Endothelial cell (in vitro differentiated cells): ENCODE measurements around the gene KIFBP. TPM values are rescaled to one million over a fixed set of nuclear protein-coding genes. Genes with fewer than 3 reads are reported as not detected.
"Not testable (repeated sequence)": the region's sequence is repeated elsewhere in the genome, so short reads cannot be mapped to it uniquely, and the experiment has no call there.

ENCODE experiments used
- DNase-seq: peaks from one replicate; pipeline ENCODE4 v3.0.0; 2021; ENCODE audit warnings: low spot score
- H3K27ac Mint-ChIP-seq: one replicate; pipeline ENCODE4 v1.8.0; 2021; ENCODE audit warnings: mixed read lengths, inconsistent platforms; ENCODE audit not compliant: unreplicated experiment
- H3K27me3 Mint-ChIP-seq: one replicate; pipeline ENCODE4 v1.8.0; 2021; ENCODE audit warnings: mild to moderate bottlenecking, moderate library complexity, mixed read lengths, inconsistent platforms; ENCODE audit not compliant: unreplicated experiment
- H3K36me3 Mint-ChIP-seq: one replicate; pipeline ENCODE4 v1.8.0; 2021; ENCODE audit warnings: mild to moderate bottlenecking, low read depth, mixed read lengths, inconsistent platforms; ENCODE audit not compliant: unreplicated experiment
- H3K4me1 Mint-ChIP-seq: one replicate; pipeline ENCODE4 v1.8.0; 2021; ENCODE audit warnings: mild to moderate bottlenecking, mixed read lengths, inconsistent platforms; ENCODE audit not compliant: unreplicated experiment
- H3K4me3 Mint-ChIP-seq: one replicate; pipeline ENCODE4 v1.8.0; 2021; ENCODE audit warnings: mild to moderate bottlenecking, mixed read lengths, inconsistent platforms; ENCODE audit not compliant: unreplicated experiment
- H3K9me3 Mint-ChIP-seq: one replicate; pipeline ENCODE4 v1.8.0; 2021; ENCODE audit warnings: mixed read lengths, inconsistent platforms; ENCODE audit not compliant: unreplicated experiment
- CTCF ChIP-seq: fragments of 200-600 bp; sonication (generic); IDR thresholded peaks from one replicate; pipeline ENCODE4 v1.5.0; 2021; ENCODE audit warnings: antibody characterized with exemption; ENCODE audit not compliant: unreplicated experiment
- total RNA-seq: library from RNA; stranded (reverse); fragmentation: NEBNext Ultra II Directional; extraction: Animal tissue kit (Norgen Biotek cat#: 25700); gene quantifications from one replicate; pipeline ENCODE4 v1.2.1, GENCODE V29; 2021; ENCODE audit not compliant: unreplicated experiment

Gene KIFBP
- total RNA-seq, 1 donor from 2014 or later = 26.2 TPM

GRCh38 chr10:68959695-68960527 lies 28.7 kb upstream of the KIFBP start:
- Mint-ChIP-seq H3K27ac (peak overlapping the region; percentile 32), H3K36me3 (peaks cover 23% of the 10 kb centered on the region), H3K4me1 (peaks cover 15% of the 10 kb centered on the region), H3K27me3 (peaks cover 9% of the 10 kb centered on the region), H3K4me3 (no peak overlapping the region), H3K9me3 (no peaks in the 10 kb centered on the region)
- TF ChIP-seq CTCF = no peak
- DNase-seq = no peak

GRCh38 chr10:68963151-68963550 lies 25.5 kb upstream of the KIFBP start:
- no peak for DNase-seq
- no peaks in the 10 kb centered on the region for H3K9me3 Mint-ChIP-seq
- H3K4me3 Mint-ChIP-seq = no peak overlapping the region
- H3K36me3 Mint-ChIP-seq = peaks cover 36% of the 10 kb centered on the region
- no peak overlapping the region for H3K27ac Mint-ChIP-seq
- no peaks in the 10 kb centered on the region for H3K27me3 Mint-ChIP-seq
- TF ChIP-seq CTCF = no peak
- peaks cover 3% of the 10 kb centered on the region for H3K4me1 Mint-ChIP-seq

GRCh38 chr10:68973975-68974374 lies 14.6 kb upstream of the KIFBP start:
- Mint-ChIP-seq H3K27me3 (no peaks in the 10 kb centered on the region), H3K4me1 (peaks cover 6% of the 10 kb centered on the region), H3K9me3 (no peaks in the 10 kb centered on the region), H3K36me3 (peaks cover 36% of the 10 kb centered on the region), H3K4me3 (no peak overlapping the region), H3K27ac (no peak overlapping the region)
- no peak for TF ChIP-seq CTCF
- DNase-seq = no peak

GRCh38 chr10:68975936-68976473 lies 12.6 kb upstream of the KIFBP start:
- not testable (repeated sequence) for H3K27me3 Mint-ChIP-seq, DNase-seq, H3K4me3 Mint-ChIP-seq, H3K9me3 Mint-ChIP-seq, H3K4me1 Mint-ChIP-seq, H3K27ac Mint-ChIP-seq
- H3K36me3 Mint-ChIP-seq = peaks cover 33% of the 10 kb centered on the region

- not testable (repeated sequence) for H3K27ac Mint-ChIP-seq, DNase-seq, H3K27me3 Mint-ChIP-seq, H3K4me3 Mint-ChIP-seq, H3K4me1 Mint-ChIP-seq, H3K9me3 Mint-ChIP-seq
- peaks cover 29% of the 10 kb centered on the region for H3K36me3 Mint-ChIP-seq
Observed at GRCh38 chr10:68979738-68980137, 8.9 kb upstream of the KIFBP start.

- DNase-seq = no peak
- Mint-ChIP-seq H3K4me1 (no peaks in the 10 kb centered on the region), H3K9me3 (no peaks in the 10 kb centered on the region), H3K4me3 (no peak overlapping the region), H3K36me3 (peaks cover 24% of the 10 kb centered on the region), H3K27ac (no peak overlapping the region), H3K27me3 (no peaks in the 10 kb centered on the region)
- TF ChIP-seq CTCF = no peak
Observed at GRCh38 chr10:68981074-68981473, 7.5 kb upstream of the KIFBP start.
